IPS-NIHi7 (cell line): ENCODE data around the gene MAN2A1.

Source experiments
- DNase-seq: peaks from one replicate; pipeline ENCODE4 v3.0.0; 2012; ENCODE audit warnings: mixed read lengths; ENCODE audit errors: extremely low spot score

The MAN2A1 gene

DNA sequence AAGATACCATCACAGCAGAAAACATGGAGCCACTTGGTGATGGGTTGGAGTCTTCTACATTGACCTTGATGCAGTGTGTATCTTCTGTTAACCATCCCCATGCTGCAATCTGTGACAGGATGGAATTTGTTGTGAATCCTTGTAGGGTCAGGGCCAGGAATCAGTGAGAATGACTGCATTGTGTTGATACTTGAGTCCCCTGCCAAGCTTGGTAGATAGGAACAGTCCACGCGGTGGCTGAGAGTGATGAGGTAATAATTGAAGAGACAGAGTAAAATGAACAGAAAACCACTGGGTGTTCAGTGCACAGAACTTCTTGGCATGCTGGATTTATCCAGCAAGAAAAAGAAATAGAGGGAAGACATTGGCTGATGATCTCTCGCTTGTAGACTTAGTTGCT lies 217.5 kb downstream of the MAN2A1 start:
- no peak for DNase-seq

GRCh38 chr5:109907731-109908130 lies 218.0 kb downstream of the MAN2A1 start:
- no peak for DNase-seq

DNA sequence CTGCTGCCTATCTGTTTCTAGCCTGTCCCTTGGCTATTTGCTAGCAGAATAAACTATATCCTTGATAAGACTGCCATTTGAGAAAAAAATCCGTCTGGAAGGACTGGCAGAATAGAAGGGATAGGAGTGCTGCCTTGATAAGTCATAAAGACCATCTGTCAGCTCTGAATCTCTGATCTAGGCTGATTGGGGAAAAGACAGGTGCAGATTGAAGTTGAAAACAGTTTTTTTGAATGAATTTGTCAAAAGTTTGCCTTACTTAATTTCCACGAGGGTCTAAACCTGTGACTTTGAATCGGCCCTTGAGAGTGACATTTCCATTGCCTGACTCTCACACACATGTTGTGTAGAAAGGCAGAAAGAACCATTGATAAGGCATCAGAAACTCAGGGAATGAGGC lies 218.6 kb downstream of the MAN2A1 start:
- no peak for DNase-seq

- no peak for DNase-seq
Observed at GRCh38 chr5:109910874-109911273, 221.1 kb downstream of the MAN2A1 start.

DNA sequence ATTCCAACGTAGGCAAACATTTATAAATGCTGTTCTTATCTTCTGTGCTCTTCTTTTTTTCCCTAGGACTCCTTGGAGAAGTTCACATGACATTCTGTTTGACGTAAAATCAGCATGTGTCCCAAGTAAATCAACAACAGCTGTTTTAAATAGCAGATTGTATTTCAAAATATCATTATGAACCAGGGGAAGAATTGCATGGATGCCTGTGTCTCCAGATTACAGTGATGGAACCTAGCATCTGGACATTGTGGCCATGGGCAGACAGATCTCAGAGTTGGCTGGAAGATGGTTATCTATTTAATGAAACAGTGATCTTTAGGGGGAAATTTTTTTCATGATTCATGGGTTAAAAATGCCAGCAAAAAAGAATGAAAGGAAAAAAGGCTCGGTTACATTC lies 222.0 kb downstream of the MAN2A1 start:
- DNase-seq = no peak

DNA sequence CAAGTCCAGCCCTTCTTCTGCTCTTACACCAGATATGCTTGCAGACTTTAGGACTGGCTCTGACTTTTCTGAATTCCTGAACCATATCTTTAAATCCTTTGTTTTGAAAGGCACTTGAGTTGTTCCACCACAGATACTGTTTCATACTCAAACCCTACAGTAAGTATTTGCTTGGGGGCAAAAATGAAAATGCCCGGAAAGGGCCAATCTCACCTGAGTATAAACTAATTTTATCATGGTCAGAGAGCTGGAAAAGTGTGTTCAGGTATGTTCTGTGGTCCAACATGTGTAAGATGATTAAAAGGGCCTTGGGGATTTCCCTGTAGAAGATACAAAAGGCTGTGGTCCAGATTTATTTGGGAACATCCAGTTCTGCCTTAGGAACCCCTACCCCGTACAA lies 225.2 kb downstream of the MAN2A1 start:
- DNase-seq = no peak

DNA sequence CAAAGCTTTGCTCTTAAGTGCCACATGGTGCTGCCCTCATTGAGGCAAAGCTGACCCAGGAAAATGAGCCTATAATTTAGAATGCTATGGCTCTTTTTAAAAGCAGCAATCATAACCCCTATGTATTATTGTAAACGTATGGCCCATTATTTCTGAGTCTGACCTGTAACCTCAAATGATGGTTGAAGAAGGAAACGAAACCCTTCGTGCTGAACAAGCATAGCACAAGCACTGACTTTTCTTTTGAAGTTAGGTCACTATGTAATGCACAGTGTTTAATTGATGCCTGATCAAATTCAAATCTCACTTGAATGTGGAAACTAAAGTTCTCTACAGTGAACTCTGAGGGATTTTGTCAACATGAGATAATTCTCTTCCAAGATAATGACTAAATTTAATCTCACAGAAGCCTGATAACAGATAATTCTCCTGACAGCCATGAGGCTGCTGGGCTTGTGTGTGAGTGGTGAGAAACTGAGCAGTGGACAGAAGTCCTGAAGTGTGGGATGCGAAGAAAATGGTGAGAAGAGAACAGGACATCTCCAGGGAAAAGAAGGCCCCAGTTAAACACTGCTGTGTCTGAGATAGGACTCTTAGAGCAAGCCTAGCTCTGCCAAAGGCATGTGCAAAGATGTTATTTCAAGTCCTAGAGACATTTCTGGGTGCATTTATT lies 226.9 kb downstream of the MAN2A1 start:
- no peak for DNase-seq
